Measurements from ENCODE around the gene AVPR1B. TPM values are rescaled to one million over a fixed set of nuclear protein-coding genes. Genes with fewer than 3 reads are reported as not detected.

AVPR1B gene
- total RNA-seq = not detected

DNA sequence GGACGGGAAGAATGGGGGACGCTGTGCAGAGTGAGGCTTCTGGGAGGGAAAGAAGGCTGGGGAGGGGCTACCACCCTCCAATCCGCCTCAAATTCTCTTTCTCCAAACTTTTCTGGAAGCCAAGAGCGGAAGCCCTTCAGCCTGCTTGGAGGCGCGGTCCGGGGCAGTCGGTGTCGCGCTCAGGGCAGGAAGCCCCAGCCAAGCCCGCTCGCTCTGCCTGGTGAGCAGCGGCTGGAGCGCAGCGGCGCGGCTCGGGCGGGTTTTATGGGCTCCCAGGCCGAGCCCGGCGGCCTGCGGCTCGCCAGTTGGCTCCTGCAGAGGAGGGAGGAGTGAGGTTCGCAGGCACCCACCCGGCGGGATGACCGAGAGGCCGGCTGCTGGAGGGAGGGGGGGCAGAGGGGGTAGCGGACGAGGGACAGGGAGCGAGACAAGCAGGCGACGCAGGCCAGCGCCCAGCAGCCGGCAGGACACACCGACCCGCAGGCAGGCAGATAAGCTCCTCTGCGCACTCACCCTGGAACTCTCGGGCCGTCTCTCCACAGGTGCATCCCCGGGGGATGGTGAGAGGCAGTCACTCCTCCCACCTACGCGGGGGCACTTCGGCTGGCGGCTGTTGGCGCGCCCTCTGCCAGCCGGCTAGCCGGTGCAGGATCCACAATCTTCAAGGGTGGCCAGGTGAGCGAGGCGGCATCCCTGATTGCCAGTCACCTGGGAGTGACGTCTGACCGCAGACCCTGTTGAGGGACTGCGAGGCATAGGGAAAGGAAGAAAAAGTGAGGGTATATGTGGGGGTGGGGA, at the start of gene AVPR1B:
Gene AVPR1B (minus strand): TSS at position 238 of the 798 bp plus-strand sequence. CDS start 498 bp downstream, outside the sequence.
- peak; percentile 69 for DNase-seq

GRCh38 chr1:206145771-206146290, 28.6 kb upstream of the AVPR1B start:
- DNase-seq = no peak

GRCh38 chr1:206144605-206145004, 27.4 kb upstream of the AVPR1B start:
- DNase-seq = no peak

- peak; percentile 85 for DNase-seq
Observed at GRCh38 chr1:206143537-206144172, 26.5 kb upstream of the AVPR1B start.

DNA sequence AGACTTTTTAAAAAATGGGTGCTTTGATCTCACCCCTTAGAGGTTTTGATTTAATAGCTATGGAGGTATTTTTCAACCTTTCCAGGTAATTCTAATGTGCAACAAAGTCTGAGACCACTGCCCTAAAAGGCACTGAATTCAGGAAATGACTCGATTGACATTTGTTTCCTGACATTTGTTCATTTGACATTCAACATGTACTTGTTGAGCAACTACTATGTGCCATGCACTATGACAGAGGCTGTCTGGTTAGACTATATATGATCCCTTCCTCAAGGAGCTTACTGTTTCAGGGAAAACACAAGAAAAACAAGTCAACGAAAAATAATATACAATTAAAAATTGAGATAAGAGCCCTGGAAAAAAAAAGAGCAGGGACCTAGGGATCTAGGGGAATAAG, 25.6 kb upstream of the AVPR1B start:
- no peak for DNase-seq

- no peak for DNase-seq
Observed at GRCh38 chr1:206142011-206142410, 24.8 kb upstream of the AVPR1B start.

GRCh38 chr1:206136241-206136640, 19.1 kb upstream of the AVPR1B start:
- DNase-seq = no peak

DNA sequence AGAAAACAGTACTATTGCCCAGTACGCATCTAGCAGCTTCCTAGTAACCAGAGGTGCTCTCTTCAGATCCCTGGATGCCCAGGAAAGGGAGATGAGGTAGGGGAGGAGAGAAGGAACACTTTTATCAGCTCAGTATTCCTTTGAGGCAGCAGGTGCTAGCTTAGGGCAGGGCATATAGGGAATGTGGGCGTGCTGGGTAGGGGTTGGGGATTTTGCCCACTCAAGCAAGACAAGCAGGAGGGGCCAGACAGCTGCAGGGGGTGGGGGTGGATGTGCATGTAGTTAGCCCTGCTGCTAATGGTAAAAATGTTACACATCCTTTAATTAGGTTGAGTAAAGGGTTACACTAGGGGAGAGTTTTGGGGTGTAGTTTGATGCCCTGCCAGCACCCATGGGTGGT, 18.1 kb upstream of the AVPR1B start:
- peak; percentile 31 for DNase-seq

GRCh38 chr1:206133751-206134415, 16.7 kb upstream of the AVPR1B start:
- peak; percentile 11 for DNase-seq

DNA sequence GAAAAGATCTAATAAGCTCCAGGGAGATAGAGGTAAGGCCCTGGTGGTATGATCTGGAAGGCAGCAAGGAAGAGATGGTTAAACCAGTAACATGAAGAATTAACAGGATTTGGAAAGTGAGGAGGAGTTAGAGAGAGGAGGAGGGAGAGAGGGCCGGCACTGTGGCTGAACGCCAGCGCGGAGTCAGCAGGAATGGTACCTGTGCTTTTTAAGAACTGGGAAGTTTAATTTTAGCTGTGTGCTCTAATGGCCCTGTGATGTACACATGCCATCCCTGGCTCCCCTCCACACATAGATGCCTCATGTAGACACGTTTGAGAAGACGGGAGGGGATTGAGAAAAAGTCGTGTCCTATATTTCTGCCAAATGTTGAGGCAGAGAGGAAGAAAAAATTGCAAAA, 13.8 kb upstream of the AVPR1B start:
- DNase-seq = no peak

DNA sequence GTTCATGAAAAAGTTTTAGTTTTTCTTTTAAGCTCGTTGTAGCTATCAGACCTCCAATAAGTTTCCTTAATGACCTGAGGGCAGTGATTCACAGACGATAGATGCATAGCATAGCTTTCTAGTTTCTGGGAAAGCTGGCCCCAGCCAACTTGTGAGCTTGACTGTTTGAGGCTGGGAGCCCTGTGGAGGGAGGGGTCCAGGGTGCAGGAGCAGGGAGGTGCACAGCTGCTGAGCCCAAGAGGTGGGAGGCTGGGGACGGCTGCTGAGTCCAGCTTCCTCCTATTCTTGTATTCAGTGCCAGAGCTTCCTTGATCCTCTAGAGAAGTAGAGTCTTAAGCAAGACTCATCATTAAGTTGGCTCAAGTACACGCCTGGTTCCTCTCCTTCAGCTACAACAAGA, 11.0 kb upstream of the AVPR1B start:
- no peak for DNase-seq

- no peak for DNase-seq
Observed at GRCh38 chr1:206127336-206127735, 10.1 kb upstream of the AVPR1B start.

DNA sequence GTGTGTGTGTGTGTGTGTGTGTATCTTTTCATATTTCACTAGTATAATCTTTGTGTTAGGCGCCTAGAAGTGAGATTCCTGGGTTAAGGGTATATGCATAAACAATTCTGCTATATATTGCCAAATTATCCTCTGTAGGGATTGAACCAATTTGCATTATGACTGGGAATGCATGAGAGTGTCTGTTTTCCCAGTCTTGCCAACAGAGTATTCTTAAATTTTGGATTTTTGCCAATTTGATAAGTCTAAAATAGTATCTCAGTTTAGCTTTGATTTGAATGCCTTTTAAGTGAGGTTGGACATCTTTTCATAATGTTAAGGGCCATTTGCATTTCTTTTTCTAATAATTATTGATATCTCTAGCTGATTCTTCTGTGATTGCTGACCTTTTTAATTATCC, 8.2 kb upstream of the AVPR1B start:
- no peak for DNase-seq

DNA sequence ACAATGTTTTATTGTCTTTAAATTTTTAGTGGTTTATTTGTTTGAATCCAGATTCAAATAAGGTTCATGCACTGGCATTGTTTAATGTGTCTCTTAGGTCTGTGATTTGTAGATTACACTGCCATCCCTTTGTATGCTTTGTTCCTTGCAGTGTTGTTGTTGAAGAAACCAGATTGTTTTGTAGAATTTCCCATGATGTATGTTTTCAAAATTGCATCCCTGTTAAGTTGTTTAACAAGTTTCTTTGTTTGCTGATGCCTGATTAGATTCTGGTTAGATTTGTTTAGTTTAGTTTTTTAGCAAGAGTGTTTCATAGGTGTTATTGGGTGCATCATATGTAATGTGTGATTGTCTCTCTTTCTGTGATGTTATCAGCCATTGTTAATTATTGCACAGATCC, 5.5 kb upstream of the AVPR1B start:
- DNase-seq = no peak

GRCh38 chr1:206121269-206121668, 4.1 kb upstream of the AVPR1B start:
- DNase-seq = no peak

DNA sequence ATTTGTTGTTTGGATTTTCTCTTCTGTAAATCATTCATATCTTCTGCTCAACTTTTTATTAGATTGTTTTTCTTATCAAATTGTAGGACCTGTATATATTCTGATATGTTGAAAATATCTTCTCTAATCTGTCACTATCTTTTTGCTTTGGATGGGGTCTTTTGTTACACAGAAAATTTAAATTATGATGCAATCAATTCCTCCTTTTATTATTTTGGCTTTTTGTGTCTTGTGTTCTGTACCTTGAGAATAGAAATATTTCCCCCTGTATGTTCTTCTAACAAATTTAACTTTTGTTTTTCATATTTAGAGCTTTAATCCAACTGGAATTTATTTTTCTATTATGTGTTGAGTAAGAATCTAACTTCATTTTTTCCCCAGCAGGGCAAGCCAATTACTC, 3.2 kb upstream of the AVPR1B start:
- no peak for DNase-seq

DNA sequence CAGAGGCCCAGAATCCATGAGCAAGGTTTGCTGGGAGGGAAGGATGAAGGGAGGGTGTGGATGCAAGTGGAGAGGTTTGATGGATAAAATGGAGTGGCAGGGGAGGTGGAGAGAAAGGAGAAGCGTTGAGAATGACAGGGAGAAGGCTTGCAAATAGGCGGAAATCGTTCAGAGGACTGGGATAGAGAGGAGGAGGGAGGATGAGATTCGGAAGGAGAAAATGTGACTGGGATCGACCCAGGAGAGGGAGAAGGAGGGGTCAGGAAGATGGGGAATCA, 376 bp downstream of the AVPR1B start:
- DNase-seq = no peak

- DNase-seq = no peak
Observed at GRCh38 chr1:206116191-206116872, 856 bp downstream of the AVPR1B start.

- no peak for DNase-seq
Observed at GRCh38 chr1:206115791-206116190, 1.4 kb downstream of the AVPR1B start.

- no peak for DNase-seq
Observed at GRCh38 chr1:206114692-206115640, 2.2 kb downstream of the AVPR1B start.

DNA sequence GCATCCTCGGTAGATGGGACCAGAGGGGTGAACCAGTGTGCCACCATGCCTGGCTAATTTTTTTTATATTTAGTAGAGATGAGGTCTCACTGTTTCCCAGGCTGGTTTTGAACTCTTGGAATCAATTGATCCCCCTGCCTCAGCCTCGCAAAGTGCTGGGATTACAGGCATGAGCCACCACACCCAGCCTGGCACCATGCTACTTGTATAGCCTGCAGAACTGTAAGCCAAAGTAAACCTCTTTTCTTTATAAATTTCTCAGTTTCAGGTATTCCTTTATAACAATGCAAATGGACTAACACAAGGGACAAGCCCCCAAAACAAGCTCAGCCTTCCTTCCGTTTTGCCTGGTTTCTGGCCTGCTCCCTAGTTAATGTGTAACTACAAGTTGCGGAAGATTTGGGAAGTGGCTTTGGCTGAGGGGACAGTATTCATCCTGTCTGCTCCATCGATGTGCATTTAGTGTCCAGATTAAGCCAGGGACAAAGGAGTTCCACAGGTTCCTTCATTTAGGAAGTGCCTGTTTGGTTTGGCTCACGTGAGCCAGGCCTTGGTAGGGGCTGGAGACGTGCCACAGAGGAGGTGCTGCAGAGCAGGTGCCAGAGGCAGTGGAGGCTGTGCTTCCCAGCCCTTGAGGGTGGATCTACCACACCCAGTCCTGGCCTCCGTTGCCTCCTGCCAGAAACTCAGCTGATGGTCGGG, 4.4 kb downstream of the AVPR1B start:
- DNase-seq = no peak
